NCI-H1092 treated with DMSO at 0.1 percent for 48 hours (cell line): ENCODE data around the gene AIFM3.

Source experiments
- DNase-seq: peaks from one replicate; lab custom pipeline; 2025; lab: John Stamatoyannopoulos, UW

The AIFM3 gene

GRCh38 chr22:21028277-21029251 lies 61.5 kb downstream of the AIFM3 start:
- DNase-seq: no peak

- DNase-seq: no peak
Observed at GRCh38 chr22:21029486-21030025, 62.5 kb downstream of the AIFM3 start.

- DNase-seq: no peak
Observed at GRCh38 chr22:21030032-21030431, 63.0 kb downstream of the AIFM3 start.
